Lung microvascular endothelial cell (primary cell): ENCODE results near the gene KCNA5. TPM values are rescaled to one million over a fixed set of nuclear protein-coding genes. Genes with fewer than 3 reads are reported as not detected.

Experiments used
- total RNA-seq: library from RNA; depleted of rRNA; stranded (reverse); fragments of >200 nt; gene quantifications from 2 replicates; pipeline ENCODE4 v1.2.1, GENCODE V29; 2014

KCNA5 gene
- total RNA-seq, 1 donor from 2014 or later, result not detected

Other genes with a start within 250 kb of the KCNA5 start
- not detected in 2 replicates for gene KCNA1, start 134.0 kb upstream of the KCNA5 start, total RNA-seq